T follicular helper cell (primary cell): Measurements from ENCODE around the gene UGT1A1.
"Not testable (repeated sequence)": the region's sequence is repeated elsewhere in the genome, so short reads cannot be mapped to it uniquely, and the experiment has no call there.

ENCODE experiments used
- DNase-seq: peaks from one replicate; pipeline ENCODE4 v3.0.0-alpha.2; 2020; ENCODE audit warnings: low read depth
- total RNA-seq, 2 experiments: gene quantifications; one replicate each; lab custom pipeline; 2026; lab: John Stamatoyannopoulos, UW

UGT1A1 gene
- total RNA-seq = 0 reads per million in 2 experiments

- no peak for DNase-seq
Observed at GRCh38 chr2:233760043-233760442, at the start of gene UGT1A1. Gene UGT1A1 (plus strand): TSS chr2:233760270. CDS start chr2:233760288, 18 bp downstream.

- DNase-seq = peak; percentile 41
Observed at GRCh38 chr2:233711312-233712008, 48.6 kb upstream of the UGT1A1 start.

- no peak for DNase-seq
Observed at GRCh38 chr2:233712611-233713261, 47.3 kb upstream of the UGT1A1 start, which contains the start of gene UGT1A5. Gene UGT1A5 (plus strand): TSS chr2:233712907. CDS start chr2:233712992, 85 bp downstream.

GRCh38 chr2:233713262-233713615, 46.8 kb upstream of the UGT1A1 start:
- no peak for DNase-seq

- DNase-seq = no peak
Observed at GRCh38 chr2:233714121-233714520, 45.9 kb upstream of the UGT1A1 start.

- no peak for DNase-seq
Observed at GRCh38 chr2:233718552-233718951, 41.5 kb upstream of the UGT1A1 start, which contains the start of gene UGT1A4. Gene UGT1A4 (plus strand): TSS chr2:233718736. CDS start chr2:233718821, 85 bp downstream.

GRCh38 chr2:233728723-233729301, 31.3 kb upstream of the UGT1A1 start, which contains the start of gene UGT1A3:
Gene UGT1A3 (plus strand): TSS chr2:233729042. CDS start chr2:233729127, 85 bp downstream.
- no peak for DNase-seq

GRCh38 chr2:233736868-233737653, 23.0 kb upstream of the UGT1A1 start:
- DNase-seq = not testable (repeated sequence)

- no peak for DNase-seq
Observed at GRCh38 chr2:233740870-233741269, 19.2 kb upstream of the UGT1A1 start.

- no peak for DNase-seq
Observed at GRCh38 chr2:233743464-233744259, 16.4 kb upstream of the UGT1A1 start.

GRCh38 chr2:233745073-233745755, 14.9 kb upstream of the UGT1A1 start:
- no peak for DNase-seq

- not testable (repeated sequence) for DNase-seq
Observed at GRCh38 chr2:233745838-233746237, 14.2 kb upstream of the UGT1A1 start.

GRCh38 chr2:233746475-233747282, 13.4 kb upstream of the UGT1A1 start:
- DNase-seq = no peak

GRCh38 chr2:233747283-233747544, 12.9 kb upstream of the UGT1A1 start:
- no peak for DNase-seq

GRCh38 chr2:233750689-233751088, 9.4 kb upstream of the UGT1A1 start:
- DNase-seq = not testable (repeated sequence)

GRCh38 chr2:233751212-233752009, 8.7 kb upstream of the UGT1A1 start:
- DNase-seq = not testable (repeated sequence)

GRCh38 chr2:233754872-233755611, 5.0 kb upstream of the UGT1A1 start:
- DNase-seq = no peak

- DNase-seq = no peak
Observed at GRCh38 chr2:233756429-233757081, 3.5 kb upstream of the UGT1A1 start.
